SU-DHL-6 (cell line): ENCODE results near the gene FZD7.

Experiments used
- H2AFZ ChIP-seq: fragments of 200-600 bp; sonication (generic); 2 replicates; pipeline ENCODE4 v1.6.1; 2014; ENCODE audit warnings: low read depth, mild to moderate bottlenecking, moderate library complexity, mixed read lengths, antibody characterized with exemption, low read length; ENCODE audit not compliant: severe bottlenecking
- H3F3A ChIP-seq: fragments of 200-600 bp; shearing (Covaris generic); 2 replicates; pipeline ENCODE4 v1.6.0; 2016; ENCODE audit warnings: antibody characterized with exemption, mild to moderate bottlenecking; ENCODE audit not compliant: insufficient read depth
- H3K27ac ChIP-seq: fragments of 200-600 bp; sonication (generic); 2 replicates; pipeline ENCODE4 v1.5.1; 2016; ENCODE audit warnings: low read depth, mild to moderate bottlenecking, low read length, moderate library complexity, mixed read lengths
- H3K27me3 ChIP-seq: fragments of 200-600 bp; sonication (generic), shearing (Covaris generic); 2 replicates; pipeline ENCODE4 v1.6.0; 2014; ENCODE audit warnings: mild to moderate bottlenecking, low read length
- H3K36me3 ChIP-seq: fragments of 200-600 bp; sonication (generic); 2 replicates; pipeline ENCODE4 v1.6.1; 2014; ENCODE audit warnings: mild to moderate bottlenecking, low read length, mixed read lengths
- H3K4me2 ChIP-seq: fragments of 300-600, 200-600 bp; shearing (Covaris generic), sonication (generic); 2 replicates; pipeline ENCODE4 v1.6.0; 2014; ENCODE audit warnings: low read length, low read depth, mild to moderate bottlenecking; ENCODE audit not compliant: poor library complexity, severe bottlenecking
- H3K4me3 ChIP-seq: fragments of 200-600 bp; sonication (generic); 2 replicates; pipeline ENCODE4 v1.5.1; 2014; ENCODE audit warnings: antibody characterized with exemption, low read length, mild to moderate bottlenecking, mixed read lengths; ENCODE audit not compliant: insufficient read depth, poor library complexity, severe bottlenecking
- H3K79me2 ChIP-seq: fragments of 200-600 bp; sonication (generic); 2 replicates; pipeline ENCODE4 v1.6.1; 2014; ENCODE audit warnings: mild to moderate bottlenecking, low read length, moderate library complexity; ENCODE audit not compliant: insufficient read depth
- H3K9ac ChIP-seq: fragments of 200-600 bp; sonication (generic); 2 replicates; pipeline ENCODE4 v1.7.0; 2014; ENCODE audit warnings: mild to moderate bottlenecking, low read length
- H3K9me2 ChIP-seq: fragments of 200-600 bp; sonication (generic); replicated peaks from 2 replicates; pipeline ENCODE4 v1.6.1; 2014; ENCODE audit warnings: low read length; ENCODE audit not compliant: insufficient read depth
- H3K9me3 ChIP-seq: fragments of 200-600 bp; sonication (generic); 2 replicates; pipeline ENCODE4 v1.6.1; 2014; ENCODE audit warnings: low read length, mixed read lengths; ENCODE audit not compliant: insufficient read depth
- H4K20me1 ChIP-seq: fragments of 200-600 bp; sonication (generic); 2 replicates; pipeline ENCODE4 v1.6.1; 2014; ENCODE audit warnings: low read depth, mild to moderate bottlenecking, antibody characterized with exemption, low read length, moderate library complexity, mixed read lengths
- EZH2phosphoT487 ChIP-seq: fragments of 200-600 bp; sonication (generic), shearing (Covaris generic); conservative IDR thresholded peaks from 2 replicates; pipeline ENCODE4 v1.6.1; 2018; ENCODE audit warnings: mild to moderate bottlenecking, antibody characterized with exemption, low read length, moderate library complexity, mixed read lengths
- TF ChIP-seq, protein P1 (sequence below): fragments of 200-600 bp; sonication (generic); IDR thresholded peaks from one replicate; pipeline ENCODE4 v1.5.1; 2017; ENCODE audit warnings: antibody characterized with exemption, mild to moderate bottlenecking, low read length, moderate library complexity; ENCODE audit not compliant: insufficient read depth, poor library complexity, severe bottlenecking

The FZD7 gene

DNA sequence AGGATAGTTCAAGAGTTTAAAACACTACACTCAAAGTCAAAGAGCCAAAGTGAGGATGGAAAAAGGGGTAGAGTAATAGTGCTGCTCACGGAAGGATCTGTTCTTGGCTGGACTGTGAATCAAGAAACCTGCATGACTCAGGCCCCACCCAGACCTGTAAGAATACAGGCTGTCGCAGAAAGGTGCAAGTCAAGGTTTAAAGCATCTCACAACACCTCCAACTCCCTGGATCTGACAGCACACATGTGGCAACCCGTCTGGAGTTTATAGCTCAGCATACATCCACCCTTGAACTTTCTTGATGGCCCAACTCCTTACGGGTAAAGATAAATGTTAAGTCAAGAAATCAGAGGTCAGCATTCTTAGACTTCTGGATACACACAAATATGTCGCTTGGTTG lies 45.7 kb downstream of the FZD7 start:
- no peak overlapping the region for H3K4me2 ChIP-seq
- H3K4me3 ChIP-seq = no peak overlapping the region

DNA sequence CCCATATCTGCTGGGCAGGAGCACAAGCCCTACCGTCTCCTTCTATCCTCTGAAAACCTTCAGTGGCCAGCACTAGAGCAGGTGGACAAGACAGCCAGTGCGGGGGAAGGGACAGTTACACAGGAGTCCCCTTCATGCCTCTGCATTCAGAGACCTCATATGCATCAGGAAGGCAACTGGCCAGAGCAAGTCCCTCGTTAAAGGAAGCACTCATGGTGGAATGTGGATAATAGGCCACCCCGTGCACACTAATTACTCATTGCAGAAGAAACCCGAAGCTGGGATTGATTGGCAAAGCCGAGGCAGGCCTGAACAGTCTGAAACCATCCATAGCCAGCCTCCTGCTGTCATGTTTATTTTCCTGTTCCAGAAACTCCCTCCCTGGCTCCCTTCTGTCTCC lies 50.6 kb downstream of the FZD7 start:
- H3K9me2 ChIP-seq = no peaks in the 10 kb centered on the region
- no peak overlapping the region for H3K4me2 ChIP-seq
- no peaks in the 10 kb centered on the region for H3K36me3 ChIP-seq
- H2AFZ ChIP-seq = no peak overlapping the region
- H3K9ac ChIP-seq = no peak overlapping the region
- H3K4me3 ChIP-seq = no peak overlapping the region
- TF ChIP-seq EZH2phosphoT487 = no peak
- TF ChIP-seq, protein P1, sequence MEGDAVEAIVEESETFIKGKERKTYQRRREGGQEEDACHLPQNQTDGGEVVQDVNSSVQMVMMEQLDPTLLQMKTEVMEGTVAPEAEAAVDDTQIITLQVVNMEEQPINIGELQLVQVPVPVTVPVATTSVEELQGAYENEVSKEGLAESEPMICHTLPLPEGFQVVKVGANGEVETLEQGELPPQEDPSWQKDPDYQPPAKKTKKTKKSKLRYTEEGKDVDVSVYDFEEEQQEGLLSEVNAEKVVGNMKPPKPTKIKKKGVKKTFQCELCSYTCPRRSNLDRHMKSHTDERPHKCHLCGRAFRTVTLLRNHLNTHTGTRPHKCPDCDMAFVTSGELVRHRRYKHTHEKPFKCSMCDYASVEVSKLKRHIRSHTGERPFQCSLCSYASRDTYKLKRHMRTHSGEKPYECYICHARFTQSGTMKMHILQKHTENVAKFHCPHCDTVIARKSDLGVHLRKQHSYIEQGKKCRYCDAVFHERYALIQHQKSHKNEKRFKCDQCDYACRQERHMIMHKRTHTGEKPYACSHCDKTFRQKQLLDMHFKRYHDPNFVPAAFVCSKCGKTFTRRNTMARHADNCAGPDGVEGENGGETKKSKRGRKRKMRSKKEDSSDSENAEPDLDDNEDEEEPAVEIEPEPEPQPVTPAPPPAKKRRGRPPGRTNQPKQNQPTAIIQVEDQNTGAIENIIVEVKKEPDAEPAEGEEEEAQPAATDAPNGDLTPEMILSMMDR = no peak
- H4K20me1 ChIP-seq = no peaks in the 10 kb centered on the region
- H3F3A ChIP-seq = no peaks in the 10 kb centered on the region
- H3K27me3 ChIP-seq = no peaks in the 10 kb centered on the region
- no peak overlapping the region for H3K27ac ChIP-seq
- no peaks in the 10 kb centered on the region for H3K79me2 ChIP-seq
- H3K9me3 ChIP-seq = no peaks in the 10 kb centered on the region

More for the DNA sequence above, 45.7 kb downstream of the FZD7 start:
- H3K36me3 ChIP-seq = no peaks in the 10 kb centered on the region
- H3K27ac ChIP-seq = no peak overlapping the region
- no peaks in the 10 kb centered on the region for H4K20me1 ChIP-seq
- H2AFZ ChIP-seq = no peak overlapping the region
- H3K27me3 ChIP-seq = no peaks in the 10 kb centered on the region
- H3K9me2 ChIP-seq = no peaks in the 10 kb centered on the region
- H3K9me3 ChIP-seq = no peaks in the 10 kb centered on the region
- H3K9ac ChIP-seq = no peak overlapping the region
- TF ChIP-seq EZH2phosphoT487 = no peak
- TF ChIP-seq, protein P1 = no peak
- H3K79me2 ChIP-seq = no peaks in the 10 kb centered on the region
- H3F3A ChIP-seq = no peaks in the 10 kb centered on the region
